Measurements from ENCODE around the gene DGKD. TPM values are rescaled to one million over a fixed set of nuclear protein-coding genes. Genes with fewer than 3 reads are reported as not detected.

The DGKD gene
- total RNA-seq, 1 experiment from 2014 or later, result 105 TPM

DNA sequence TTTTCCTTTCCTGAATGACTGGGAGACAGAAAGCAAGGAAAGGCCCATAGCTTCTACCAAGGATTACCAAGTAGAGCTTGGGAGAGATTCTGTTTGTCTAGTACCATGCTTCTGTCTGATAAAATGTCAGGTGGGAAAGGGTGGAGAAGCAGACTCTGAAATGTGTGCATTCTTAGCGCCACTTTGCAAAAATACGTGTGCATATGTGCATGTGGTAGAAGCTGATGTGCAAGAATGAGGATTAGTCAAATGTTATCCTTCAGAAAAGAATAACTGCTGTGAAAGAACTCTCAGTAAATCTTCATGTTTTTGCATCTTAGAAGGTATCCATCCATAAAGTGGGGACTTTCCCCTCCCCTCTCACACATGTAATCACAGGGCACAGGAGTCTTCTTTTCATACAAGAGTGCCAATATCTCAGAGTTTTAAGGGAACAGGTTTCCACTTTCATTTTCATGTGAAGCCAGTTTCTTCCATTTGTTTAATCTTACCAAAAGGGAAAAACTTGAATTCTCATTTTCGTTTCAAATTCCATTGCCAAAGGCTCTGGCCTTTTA, 15.4 kb upstream of the DGKD start:
- Mint-ChIP-seq H3K27ac (ENCODE audit: unreplicated experiment) (no peak overlapping the region), H3K36me3 (ENCODE audit: insufficient read depth, unreplicated experiment) (no peaks in the 10 kb centered on the region), H3K4me1 (ENCODE audit: low read depth, unreplicated experiment) (no peaks in the 10 kb centered on the region), H3K9me3 (ENCODE audit: unreplicated experiment) (no peaks in the 10 kb centered on the region), H3K27me3 (ENCODE audit: insufficient read depth, unreplicated experiment) (no peaks in the 10 kb centered on the region), H3K4me3 (ENCODE audit: unreplicated experiment) (no peak overlapping the region)
- no TSS peak for BruUV-seq (replicated peaks)
- CTCF ChIA-PET, result no interaction called here
- Histone ChIP-seq H3K4me3 (ENCODE audit: low read depth, low read length) (no peak overlapping the region), H3K27me3 (replicated peaks; ENCODE audit: control insufficient read depth, insufficient read depth, low read length) (no peaks in the 10 kb centered on the region), H3K36me3 (ENCODE audit: control insufficient read depth, insufficient read depth, low read length) (no peaks in the 10 kb centered on the region), H3K9me3 (no peaks in the 10 kb centered on the region), H3K4me1 (no peaks in the 10 kb centered on the region)
- no peak for DNase-seq
- intact Hi-C loops (cut with micrococcal nuclease; ENCODE audit: unreplicated experiment), result no loop called here
- TF ChIP-seq CTCF (IDR thresholded peaks at IDR 0.05; ENCODE audit: insufficient read depth in 1 of 2, low read depth in 1 of 2, low read length in 1 of 2, severe bottlenecking in 1 of 2, unreplicated experiment in 1 of 2), result no peak
- POLR2A ChIA-PET, result no interaction called here

GRCh38 chr2:233339427-233339826, 14.9 kb upstream of the DGKD start:
- peaks cover 4% of the 10 kb centered on the region for H3K4me1 ChIP-seq
- CTCF ChIA-PET, result interaction anchor here (0.5 kb wide), 1 partner anchor 524 kb away, joined by 3 read pairs; no protein-coding TSS in a partner anchor
- Mint-ChIP-seq H3K36me3 (ENCODE audit: insufficient read depth, unreplicated experiment) (no peaks in the 10 kb centered on the region), H3K4me1 (ENCODE audit: low read depth, unreplicated experiment) (no peaks in the 10 kb centered on the region), H3K27ac (ENCODE audit: unreplicated experiment) (no peak overlapping the region), H3K9me3 (ENCODE audit: unreplicated experiment) (no peaks in the 10 kb centered on the region), H3K27me3 (ENCODE audit: insufficient read depth, unreplicated experiment) (no peaks in the 10 kb centered on the region), H3K4me3 (ENCODE audit: unreplicated experiment) (no peak overlapping the region)
- TF ChIP-seq CTCF (IDR thresholded peaks at IDR 0.05; ENCODE audit: insufficient read depth in 1 of 2, low read depth in 1 of 2, low read length in 1 of 2, severe bottlenecking in 1 of 2, unreplicated experiment in 1 of 2), result no peak
- no peaks in the 10 kb centered on the region for H3K36me3 ChIP-seq (ENCODE audit: control insufficient read depth, insufficient read depth, low read length)
- DNase-seq, result no peak
- intact Hi-C loops (cut with micrococcal nuclease; ENCODE audit: unreplicated experiment), result no loop called here
- no peaks in the 10 kb centered on the region for H3K9me3 ChIP-seq
- no peak overlapping the region for H3K4me3 ChIP-seq (ENCODE audit: low read depth, low read length)
- POLR2A ChIA-PET, result no interaction called here
- no TSS peak for BruUV-seq (replicated peaks)
- H3K27me3 ChIP-seq (replicated peaks; ENCODE audit: control insufficient read depth, insufficient read depth, low read length), result no peaks in the 10 kb centered on the region

DNA sequence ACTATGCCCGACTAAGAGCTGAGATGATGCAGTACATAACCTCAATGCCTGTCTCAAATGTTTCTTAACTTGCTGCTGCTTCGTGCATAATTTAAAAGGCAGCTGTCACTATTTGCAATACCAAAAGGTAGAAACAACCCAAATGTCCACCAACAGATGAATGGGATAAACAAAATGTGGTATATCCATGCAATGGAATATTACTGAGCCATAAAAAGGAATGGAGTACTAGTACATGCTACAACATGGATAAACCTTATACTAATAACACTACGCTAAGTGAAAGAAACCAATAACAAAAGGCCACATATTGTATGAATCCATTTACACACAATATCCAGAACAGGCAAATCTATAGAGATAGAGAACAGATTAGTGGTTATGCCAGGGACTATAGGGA, 13.0 kb upstream of the DGKD start:
- Mint-ChIP-seq H3K4me3 (ENCODE audit: unreplicated experiment) (no peak overlapping the region), H3K27ac (ENCODE audit: unreplicated experiment) (no peak overlapping the region), H3K4me1 (ENCODE audit: low read depth, unreplicated experiment) (peaks cover 1% of the 10 kb centered on the region), H3K27me3 (ENCODE audit: insufficient read depth, unreplicated experiment) (no peaks in the 10 kb centered on the region), H3K9me3 (ENCODE audit: unreplicated experiment) (no peaks in the 10 kb centered on the region), H3K36me3 (ENCODE audit: insufficient read depth, unreplicated experiment) (no peaks in the 10 kb centered on the region)
- ChIA-PET POLR2A (no interaction called here), CTCF (interaction anchor here (0.5 kb wide), 1 partner anchor 102 kb away, joined by 3 read pairs; no protein-coding TSS in a partner anchor)
- Histone ChIP-seq H3K9me3 (no peaks in the 10 kb centered on the region), H3K36me3 (ENCODE audit: control insufficient read depth, insufficient read depth, low read length) (no peaks in the 10 kb centered on the region), H3K4me1 (peaks cover 7% of the 10 kb centered on the region), H3K27me3 (replicated peaks; ENCODE audit: control insufficient read depth, insufficient read depth, low read length) (no peaks in the 10 kb centered on the region), H3K4me3 (ENCODE audit: low read depth, low read length) (no peak overlapping the region)
- intact Hi-C loops (cut with micrococcal nuclease; ENCODE audit: unreplicated experiment), result no loop called here
- BruUV-seq (replicated peaks), result no TSS peak
- TF ChIP-seq CTCF (IDR thresholded peaks at IDR 0.05; ENCODE audit: insufficient read depth in 1 of 2, low read depth in 1 of 2, low read length in 1 of 2, severe bottlenecking in 1 of 2, unreplicated experiment in 1 of 2), result no peak
- no peak for DNase-seq

All from Caco-2 (cell line).